Fibroblast of lung (primary cell): ENCODE data around the gene ETS1.

ENCODE experiments used
- EZH2 ChIP-seq: IDR thresholded peaks from 2 replicates; pipeline ENCODE4 v1.5.1; 2012; ENCODE audit warnings: low read length, control low read depth, mild to moderate bottlenecking; ENCODE audit errors: missing control alignments
- TF ChIP-seq, protein P1 (sequence below), 2 donors: IDR thresholded peaks in 1 of 2; conservative IDR thresholded peaks in 1 of 2; 1 replicate in 1 of 2; 2 replicates in 1 of 2; pipeline ENCODE4 v1.5.1; 2011 to 2012; ENCODE audit warnings: low read length in 2 of 2, control low read depth in 1 of 2, inconsistent platforms in 1 of 2, low read depth in 1 of 2, mild to moderate bottlenecking in 1 of 2

DNA sequence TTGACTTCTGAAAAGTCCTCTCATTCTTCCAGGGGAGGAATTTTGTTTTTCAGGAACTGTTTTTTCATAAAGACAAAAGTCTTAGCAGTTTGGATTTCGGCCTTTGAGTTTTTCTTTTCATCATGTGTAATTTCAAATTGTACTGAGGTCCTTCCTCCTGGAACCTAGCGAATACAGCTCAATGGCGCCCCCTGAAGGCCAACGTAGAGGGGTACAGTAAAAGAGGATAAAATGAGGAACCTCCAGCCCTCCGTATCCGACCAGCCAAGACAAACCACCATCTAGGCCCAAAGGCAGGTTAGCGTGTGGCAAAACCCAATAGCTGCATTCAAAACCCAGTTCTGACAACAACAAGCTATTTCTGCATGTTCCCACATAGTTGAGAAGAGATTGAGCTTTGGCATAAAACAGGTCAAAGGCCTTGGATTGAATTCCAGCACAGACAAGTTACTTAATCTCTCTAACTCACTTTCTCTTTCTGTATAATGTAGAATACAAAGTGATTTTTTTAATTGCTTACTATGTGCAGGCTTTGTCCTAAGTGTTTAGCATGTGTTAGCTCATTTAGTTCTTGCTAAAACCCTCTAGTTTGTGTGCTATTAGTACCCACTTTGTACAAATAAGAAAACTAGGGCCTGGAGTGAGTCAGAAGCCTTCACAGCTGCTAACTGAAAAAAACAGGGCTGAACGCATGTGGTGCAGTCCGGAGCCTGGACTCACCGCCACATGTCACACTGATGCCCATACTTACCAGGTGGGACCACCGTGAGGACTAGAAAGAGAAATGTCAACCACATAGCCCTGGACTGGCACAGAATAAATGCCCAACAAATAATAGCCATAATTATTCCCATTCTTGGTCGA, 43.2 kb upstream of the ETS1 start:
- no peak for TF ChIP-seq EZH2
- TF ChIP-seq, protein P1, sequence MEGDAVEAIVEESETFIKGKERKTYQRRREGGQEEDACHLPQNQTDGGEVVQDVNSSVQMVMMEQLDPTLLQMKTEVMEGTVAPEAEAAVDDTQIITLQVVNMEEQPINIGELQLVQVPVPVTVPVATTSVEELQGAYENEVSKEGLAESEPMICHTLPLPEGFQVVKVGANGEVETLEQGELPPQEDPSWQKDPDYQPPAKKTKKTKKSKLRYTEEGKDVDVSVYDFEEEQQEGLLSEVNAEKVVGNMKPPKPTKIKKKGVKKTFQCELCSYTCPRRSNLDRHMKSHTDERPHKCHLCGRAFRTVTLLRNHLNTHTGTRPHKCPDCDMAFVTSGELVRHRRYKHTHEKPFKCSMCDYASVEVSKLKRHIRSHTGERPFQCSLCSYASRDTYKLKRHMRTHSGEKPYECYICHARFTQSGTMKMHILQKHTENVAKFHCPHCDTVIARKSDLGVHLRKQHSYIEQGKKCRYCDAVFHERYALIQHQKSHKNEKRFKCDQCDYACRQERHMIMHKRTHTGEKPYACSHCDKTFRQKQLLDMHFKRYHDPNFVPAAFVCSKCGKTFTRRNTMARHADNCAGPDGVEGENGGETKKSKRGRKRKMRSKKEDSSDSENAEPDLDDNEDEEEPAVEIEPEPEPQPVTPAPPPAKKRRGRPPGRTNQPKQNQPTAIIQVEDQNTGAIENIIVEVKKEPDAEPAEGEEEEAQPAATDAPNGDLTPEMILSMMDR (conservative IDR thresholded peaks at IDR 0.05 in 1 of 2, IDR thresholded peaks at IDR 0.05 in 1 of 2; ENCODE audit: low read depth in 1 of 2, low read length in 2 of 2), result peak; percentile 88 to 92
